ENCODE data around the gene ALG8.
"Not testable (repeated sequence)": the region's sequence is repeated elsewhere in the genome, so short reads cannot be mapped to it uniquely, and the experiment has no call there.

ALG8 gene

DNA sequence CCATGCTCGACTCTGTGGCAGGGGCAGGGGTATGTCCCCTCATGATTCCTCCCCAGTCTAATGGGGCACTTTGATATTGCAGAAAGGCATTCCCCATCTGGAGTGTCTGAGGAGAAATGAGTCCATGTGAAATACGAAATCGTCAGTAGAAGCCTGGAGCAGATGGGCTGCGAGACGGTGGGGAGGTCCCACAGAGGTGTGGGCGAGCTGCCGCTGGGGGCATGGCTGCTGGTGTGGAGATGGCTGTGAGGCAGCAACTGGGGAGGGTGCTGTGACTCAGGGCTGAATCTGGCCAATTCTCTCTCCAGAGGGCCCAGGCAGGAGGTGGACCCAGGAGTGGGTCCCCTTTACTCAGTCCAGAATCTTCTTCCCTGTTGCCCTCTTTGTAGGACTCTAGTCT, 37.8 kb upstream of the ALG8 start:
- TF ChIP-seq, protein P1, sequence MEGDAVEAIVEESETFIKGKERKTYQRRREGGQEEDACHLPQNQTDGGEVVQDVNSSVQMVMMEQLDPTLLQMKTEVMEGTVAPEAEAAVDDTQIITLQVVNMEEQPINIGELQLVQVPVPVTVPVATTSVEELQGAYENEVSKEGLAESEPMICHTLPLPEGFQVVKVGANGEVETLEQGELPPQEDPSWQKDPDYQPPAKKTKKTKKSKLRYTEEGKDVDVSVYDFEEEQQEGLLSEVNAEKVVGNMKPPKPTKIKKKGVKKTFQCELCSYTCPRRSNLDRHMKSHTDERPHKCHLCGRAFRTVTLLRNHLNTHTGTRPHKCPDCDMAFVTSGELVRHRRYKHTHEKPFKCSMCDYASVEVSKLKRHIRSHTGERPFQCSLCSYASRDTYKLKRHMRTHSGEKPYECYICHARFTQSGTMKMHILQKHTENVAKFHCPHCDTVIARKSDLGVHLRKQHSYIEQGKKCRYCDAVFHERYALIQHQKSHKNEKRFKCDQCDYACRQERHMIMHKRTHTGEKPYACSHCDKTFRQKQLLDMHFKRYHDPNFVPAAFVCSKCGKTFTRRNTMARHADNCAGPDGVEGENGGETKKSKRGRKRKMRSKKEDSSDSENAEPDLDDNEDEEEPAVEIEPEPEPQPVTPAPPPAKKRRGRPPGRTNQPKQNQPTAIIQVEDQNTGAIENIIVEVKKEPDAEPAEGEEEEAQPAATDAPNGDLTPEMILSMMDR (conservative IDR thresholded peaks at IDR 0.05; ENCODE audit: low read depth, low read length): no peak
- no peak overlapping the region for H3K4me3 ChIP-seq (ENCODE audit: low read length)
- no peak for DNase-seq (ENCODE audit: low read depth)

GRCh38 chr11:78176605-78177141, 37.2 kb upstream of the ALG8 start:
- TF ChIP-seq, protein P1 (conservative IDR thresholded peaks at IDR 0.05; ENCODE audit: low read depth, low read length): no peak
- H3K4me3 ChIP-seq (ENCODE audit: low read length): no peak overlapping the region
- DNase-seq (ENCODE audit: low read depth): no peak

DNA sequence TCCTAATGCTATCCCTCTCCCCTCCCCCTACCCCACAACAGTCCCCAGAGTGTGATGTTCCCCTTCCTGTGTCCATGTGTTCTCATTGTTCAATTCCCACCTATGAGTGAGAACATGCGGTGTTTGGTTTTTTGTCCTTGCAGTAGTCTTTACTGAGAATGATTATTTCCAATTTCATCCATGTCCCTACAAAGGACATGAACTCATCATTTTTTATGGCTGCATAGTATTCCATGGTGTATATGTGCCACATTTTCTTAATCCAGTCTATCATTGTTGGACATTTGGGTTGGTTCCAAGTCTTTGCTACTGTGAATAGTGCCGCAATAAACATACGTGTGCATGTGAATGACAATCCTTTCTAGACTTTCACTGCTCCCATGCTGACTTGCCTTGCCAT, 36.4 kb upstream of the ALG8 start:
- DNase-seq (ENCODE audit: low read depth); H3K4me3 ChIP-seq (ENCODE audit: low read length): not testable (repeated sequence)

GRCh38 chr11:78171951-78172350, 32.5 kb upstream of the ALG8 start:
- no peak for DNase-seq (ENCODE audit: low read depth)
- H3K4me3 ChIP-seq (ENCODE audit: low read length): no peak overlapping the region
- TF ChIP-seq, protein P1 (conservative IDR thresholded peaks at IDR 0.05; ENCODE audit: low read depth, low read length): no peak

DNA sequence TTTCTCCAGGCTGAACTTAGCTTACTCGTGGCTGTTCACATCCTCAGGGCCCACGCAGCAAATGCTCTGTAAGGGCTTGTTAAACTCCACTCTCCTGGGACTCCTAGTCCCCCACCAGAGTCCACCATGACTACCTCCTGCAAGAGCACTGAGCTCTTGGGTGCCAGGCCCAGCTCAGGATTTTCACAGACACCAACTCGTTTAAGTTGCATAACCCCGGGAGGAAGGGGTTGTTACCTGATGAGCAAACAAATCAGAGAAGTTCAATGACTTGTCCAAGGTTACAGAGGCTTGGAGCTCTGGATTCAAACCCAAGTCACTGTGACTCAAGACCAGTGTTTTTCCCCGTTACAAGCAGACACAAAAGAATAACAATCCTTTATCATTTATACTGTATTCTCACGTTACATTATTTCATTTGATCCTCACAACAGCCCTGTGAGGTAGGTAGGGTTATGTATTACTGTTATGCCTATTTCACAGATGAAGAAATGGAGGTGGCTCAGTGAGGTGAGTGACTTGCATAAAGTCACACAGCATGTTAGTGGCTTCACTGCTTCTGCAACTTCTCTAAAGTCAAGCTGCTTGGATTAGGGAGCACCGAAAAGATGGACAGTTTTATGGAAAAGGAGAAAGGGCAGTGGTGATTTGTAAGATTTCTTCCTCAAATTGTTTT, 31.6 kb upstream of the ALG8 start:
- no peak overlapping the region for H3K4me3 ChIP-seq (ENCODE audit: low read length)
- TF ChIP-seq, protein P1 (conservative IDR thresholded peaks at IDR 0.05; ENCODE audit: low read depth, low read length): no peak
- DNase-seq (ENCODE audit: low read depth): no peak

- DNase-seq (ENCODE audit: low read depth): no peak
- TF ChIP-seq, protein P1 (conservative IDR thresholded peaks at IDR 0.05; ENCODE audit: low read depth, low read length): no peak
- no peak overlapping the region for H3K4me3 ChIP-seq (ENCODE audit: low read length)
Observed at GRCh38 chr11:78170413-78170812, 31.0 kb upstream of the ALG8 start.

DNA sequence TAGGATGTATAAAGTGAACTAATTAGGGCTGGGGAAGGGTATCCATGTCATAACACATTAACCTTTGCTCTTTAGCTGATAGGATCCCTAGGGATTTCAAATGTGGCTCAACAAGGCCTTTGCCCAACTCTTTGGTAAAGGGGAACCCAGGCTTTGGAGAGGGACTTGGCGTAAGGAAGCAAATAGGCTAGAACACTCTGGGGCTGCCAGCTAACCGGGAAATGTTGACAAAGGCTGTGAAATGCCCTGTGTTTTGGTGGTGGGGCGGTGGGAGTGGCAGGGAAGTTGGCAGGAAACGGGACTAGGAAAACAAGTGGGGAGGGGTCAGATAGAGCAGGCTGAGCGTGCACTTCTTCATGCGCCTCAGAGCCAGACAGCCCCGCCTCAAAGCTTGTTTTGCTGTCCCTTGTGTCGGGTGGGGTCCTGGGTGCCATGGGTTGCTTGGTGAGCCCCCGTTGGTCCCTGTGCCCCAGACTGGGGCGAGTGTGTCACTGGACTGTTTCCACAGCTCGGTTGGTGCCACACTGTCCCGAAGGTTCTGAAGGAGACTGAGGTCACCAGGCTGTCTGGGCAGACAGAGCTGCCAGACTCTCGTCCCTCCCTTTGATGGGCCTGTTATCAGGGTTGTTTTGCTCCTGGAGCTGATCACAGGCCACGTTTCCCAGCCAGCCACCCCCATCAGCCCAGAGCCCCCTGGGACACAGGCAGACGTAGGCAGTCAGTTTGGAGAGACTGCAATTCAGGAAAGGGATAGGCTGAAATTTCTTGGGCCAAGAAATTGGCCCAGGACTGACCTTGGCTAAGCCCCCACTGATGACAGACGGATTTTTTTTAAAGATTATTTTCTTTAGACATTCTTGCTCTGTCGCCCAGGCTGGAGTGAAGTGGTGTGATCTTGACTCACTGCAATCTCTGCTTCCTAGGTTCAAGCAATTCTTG, 29.4 kb upstream of the ALG8 start:
- DNase-seq (ENCODE audit: low read depth): peak; percentile 83
- TF ChIP-seq, protein P1 (conservative IDR thresholded peaks at IDR 0.05; ENCODE audit: low read depth, low read length): no peak
- H3K4me3 ChIP-seq (ENCODE audit: low read length): no peak overlapping the region

All from retinal pigment epithelial cell (primary cell).